HG03575 (cell line): ENCODE data around the gene GGA2.
"Not testable (repeated sequence)": the region's sequence is repeated elsewhere in the genome, so short reads cannot be mapped to it uniquely, and the experiment has no call there.

Source experiments
- ATAC-seq: cut with Tn5 transposase; IDR thresholded peaks from one replicate; pipeline ENCODE4 v1.9.1; 2021; ENCODE audit not compliant: unreplicated experiment, insufficient number of reproducible peaks, low FRiP score; ENCODE audit errors: extremely low read depth

GGA2 gene

GRCh38 chr16:23527961-23528643, 17.8 kb upstream of the GGA2 start:
- no peak for ATAC-seq

- ATAC-seq: no peak
Measured at GRCh38 chr16:23524886-23525285, 14.6 kb upstream of the GGA2 start.

GRCh38 chr16:23523876-23524385, 13.6 kb upstream of the GGA2 start:
- no peak for ATAC-seq

DNA sequence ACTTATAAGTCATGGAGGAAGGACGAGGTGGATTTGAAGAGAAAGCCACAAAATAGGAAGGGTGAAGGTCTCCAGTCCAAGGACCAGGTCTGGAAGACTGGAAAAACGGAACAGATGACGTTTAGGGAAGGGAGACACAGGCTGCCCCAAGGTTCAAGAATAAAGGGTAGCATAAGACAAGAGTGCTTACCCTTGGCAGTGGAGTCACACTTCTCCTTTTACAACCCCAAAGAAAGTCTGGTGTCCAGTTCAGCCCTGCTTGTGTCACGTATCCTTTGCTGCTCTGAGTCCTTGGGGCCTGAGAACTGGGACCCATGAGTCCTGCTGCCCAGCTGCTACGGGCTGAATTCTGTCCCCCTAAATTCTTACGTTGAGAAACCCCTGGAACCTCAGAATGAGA, 13.0 kb upstream of the GGA2 start:
- no peak for ATAC-seq

DNA sequence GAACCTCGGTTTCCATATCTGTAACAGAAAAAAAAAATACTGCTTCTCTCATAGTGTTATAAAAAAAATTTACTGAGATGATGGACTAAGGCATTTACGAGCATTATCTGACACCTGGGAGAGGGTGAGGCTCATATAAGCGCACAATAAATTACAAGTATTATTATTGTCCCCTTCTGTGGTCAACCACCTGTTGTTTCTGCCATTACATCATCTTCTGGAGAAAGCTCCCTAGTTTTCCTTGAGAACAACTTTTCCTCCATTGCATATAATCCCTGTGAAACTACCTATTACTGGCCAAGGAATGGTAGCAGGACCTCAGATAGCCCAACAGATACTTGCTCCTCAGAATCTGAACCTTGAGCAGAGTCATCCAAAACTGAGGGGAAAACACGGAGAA, 11.7 kb upstream of the GGA2 start:
- ATAC-seq: no peak

GRCh38 chr16:23521037-23521743, 10.9 kb upstream of the GGA2 start:
- no peak for ATAC-seq

DNA sequence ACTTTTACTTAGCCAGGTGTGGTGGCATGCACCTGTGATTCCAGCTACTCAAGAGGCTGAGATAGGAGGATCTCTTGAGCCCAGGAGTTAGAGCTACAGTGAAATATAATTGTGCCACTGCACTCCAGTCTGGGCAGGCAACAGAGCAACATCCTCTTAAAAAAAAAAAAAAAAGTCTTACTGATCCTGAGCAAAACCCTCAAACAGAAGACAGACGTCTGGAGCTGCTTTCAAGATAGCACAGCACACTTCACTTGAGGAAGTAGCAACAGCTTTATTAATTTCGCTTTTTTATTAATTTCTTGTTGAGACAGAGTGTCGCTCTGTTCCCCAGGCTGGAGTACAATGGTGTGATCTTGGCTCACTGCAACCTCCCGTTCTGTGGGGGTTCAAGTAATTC, 10.2 kb upstream of the GGA2 start:
- no peak for ATAC-seq

GRCh38 chr16:23519282-23519681, 9.0 kb upstream of the GGA2 start:
- ATAC-seq: no peak

DNA sequence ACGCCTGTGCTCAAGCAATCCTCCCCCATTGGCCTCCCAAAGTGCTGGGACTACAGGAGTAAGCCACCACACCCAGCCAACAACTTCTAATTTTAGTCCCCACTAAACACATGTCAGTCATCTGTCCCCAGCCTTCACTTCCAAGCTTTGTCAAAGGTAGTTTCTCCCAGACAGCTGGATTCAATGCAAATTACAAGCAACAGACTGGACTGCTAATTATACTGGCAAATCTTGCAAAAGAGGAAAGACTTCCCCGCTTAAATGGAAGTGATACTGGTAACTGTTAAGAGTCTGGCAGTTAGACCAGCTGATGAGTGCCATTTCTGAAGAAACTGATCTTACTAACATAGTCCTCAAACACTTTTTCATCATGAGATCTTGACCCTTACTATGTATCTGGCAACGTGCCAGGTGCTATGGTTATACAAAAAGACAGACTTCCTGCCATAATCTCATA, 8.2 kb upstream of the GGA2 start:
- ATAC-seq: no peak

DNA sequence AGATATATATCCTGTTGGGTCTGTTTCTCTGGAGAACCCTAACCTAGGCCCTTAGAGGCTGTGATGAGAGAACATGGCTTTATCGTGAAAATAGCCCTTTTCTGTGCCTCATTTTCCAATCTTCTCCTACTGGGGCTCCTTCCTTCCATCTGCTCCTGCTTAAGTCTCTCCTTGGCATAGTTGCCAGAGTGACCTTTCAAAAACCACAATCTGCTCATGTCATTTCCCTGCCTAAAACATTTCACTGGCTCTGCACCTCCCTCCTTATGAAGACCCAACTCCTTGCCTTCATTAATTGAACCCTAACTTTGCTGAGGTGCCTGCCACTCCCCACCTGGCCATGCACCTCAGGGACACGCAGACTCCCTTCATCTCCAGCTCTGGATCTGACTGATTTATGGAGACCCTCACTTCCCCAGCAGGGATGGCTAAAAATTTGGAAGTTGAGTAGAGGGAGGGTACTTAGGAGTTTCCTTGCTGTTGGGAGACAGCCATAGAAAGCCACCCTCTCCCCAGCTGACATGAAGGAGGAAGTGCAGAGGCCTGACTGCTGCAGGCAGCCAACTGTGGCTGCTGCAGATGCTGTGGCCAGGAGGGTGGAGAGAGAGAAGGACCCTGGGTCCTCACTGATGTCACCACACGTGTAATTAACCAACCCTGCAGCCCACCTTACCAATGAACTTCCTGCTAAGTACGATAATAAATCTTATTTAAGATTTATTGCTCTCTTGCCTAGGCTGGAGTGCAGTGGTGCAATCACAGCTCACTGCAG, 6.3 kb upstream of the GGA2 start:
- no peak for ATAC-seq

GRCh38 chr16:23515881-23516280, 5.6 kb upstream of the GGA2 start:
- ATAC-seq: no peak

GRCh38 chr16:23514381-23515152, 4.3 kb upstream of the GGA2 start:
- ATAC-seq: no peak

GRCh38 chr16:23512168-23512695, 1.9 kb upstream of the GGA2 start:
- no peak for ATAC-seq

GRCh38 chr16:23511731-23512130, 1.4 kb upstream of the GGA2 start:
- ATAC-seq: no peak

DNA sequence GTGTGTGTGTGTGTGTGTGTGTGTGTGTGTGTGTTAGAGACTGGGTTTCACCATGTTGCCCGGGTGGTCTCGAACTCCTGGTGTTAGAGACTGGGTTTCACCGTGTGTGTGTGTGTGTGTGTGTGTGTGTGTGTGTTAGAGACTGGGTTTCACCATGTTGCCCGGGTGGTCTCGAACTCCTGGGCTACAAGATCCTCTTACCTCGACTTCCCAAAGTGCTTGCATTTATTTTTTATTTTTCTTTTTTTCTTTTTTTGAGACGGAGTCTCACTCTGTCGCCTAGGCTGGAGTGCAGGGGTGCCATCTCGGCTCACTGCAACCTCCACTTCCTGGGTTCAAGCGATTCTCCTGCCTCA, 599 bp upstream of the GGA2 start:
- not testable (repeated sequence) for ATAC-seq

DNA sequence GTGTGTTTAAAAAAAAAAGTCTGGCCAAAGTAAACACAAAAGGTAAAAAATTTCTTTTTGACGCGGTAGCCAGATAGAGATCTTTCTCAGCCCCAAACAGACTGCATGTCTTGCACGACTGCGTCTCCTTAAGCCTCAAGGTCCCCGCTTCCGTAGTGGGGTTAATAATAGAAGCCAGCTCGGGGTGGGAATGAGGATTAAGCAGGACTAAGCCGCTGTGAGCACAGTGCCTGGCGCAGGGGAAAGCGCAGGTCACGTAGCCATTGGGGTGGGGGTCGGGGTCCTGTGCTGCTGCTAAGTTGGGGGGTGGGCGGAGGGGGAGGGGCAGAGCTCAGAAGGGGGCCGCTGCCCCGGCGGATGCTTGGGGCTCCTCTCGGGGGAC, 521 bp downstream of the GGA2 start:
- no peak for ATAC-seq

DNA sequence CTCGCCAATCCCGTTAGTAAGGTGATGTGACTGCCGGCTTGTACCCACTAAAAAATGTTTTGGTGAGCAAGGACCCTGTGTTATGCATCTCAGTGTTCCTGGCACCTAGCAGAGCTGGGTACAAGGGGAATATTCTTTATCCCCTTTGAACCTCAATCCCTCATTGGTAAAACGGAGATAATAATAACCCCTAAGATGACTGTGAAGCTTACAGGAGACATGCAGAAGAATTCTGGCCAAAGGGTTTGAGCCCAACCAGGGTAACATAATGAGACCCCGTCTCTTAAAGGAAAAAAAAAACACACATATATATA, 896 bp downstream of the GGA2 start:
- ATAC-seq: no peak

GRCh38 chr16:23508589-23509440, 1.5 kb downstream of the GGA2 start:
- ATAC-seq: no peak
